HG02938 (cell line): ENCODE measurements around the gene TSPOAP1.

Source experiments
- ATAC-seq: cut with Tn5 transposase; IDR thresholded peaks from one replicate; pipeline ENCODE4 v1.9.1; 2021; ENCODE audit warnings: mild to moderate bottlenecking, moderate library complexity; ENCODE audit not compliant: unreplicated experiment

The TSPOAP1 gene

GRCh38 chr17:58265271-58265670, 63.3 kb downstream of the TSPOAP1 start:
- no peak for ATAC-seq

- no peak for ATAC-seq
Observed at GRCh38 chr17:58264407-58265103, 64.0 kb downstream of the TSPOAP1 start.

GRCh38 chr17:58263773-58264172, 64.8 kb downstream of the TSPOAP1 start:
- ATAC-seq = no peak

- no peak for ATAC-seq
Observed at GRCh38 chr17:58262149-58262548, 66.4 kb downstream of the TSPOAP1 start.

- no peak for ATAC-seq
Observed at GRCh38 chr17:58254803-58255202, 73.8 kb downstream of the TSPOAP1 start.

GRCh38 chr17:58253082-58253481, 75.5 kb downstream of the TSPOAP1 start:
- ATAC-seq = no peak

- no peak for ATAC-seq
Observed at GRCh38 chr17:58252141-58252540, 76.5 kb downstream of the TSPOAP1 start.
